HG03139 (cell line): Measurements from ENCODE around the gene MAN1C1.
"Not testable (repeated sequence)": the region's sequence is repeated elsewhere in the genome, so short reads cannot be mapped to it uniquely, and the experiment has no call there.

ENCODE experiments used
- ATAC-seq: cut with Tn5 transposase; IDR thresholded peaks from one replicate; pipeline ENCODE4 v1.9.1; 2021; ENCODE audit not compliant: unreplicated experiment

MAN1C1 gene

DNA sequence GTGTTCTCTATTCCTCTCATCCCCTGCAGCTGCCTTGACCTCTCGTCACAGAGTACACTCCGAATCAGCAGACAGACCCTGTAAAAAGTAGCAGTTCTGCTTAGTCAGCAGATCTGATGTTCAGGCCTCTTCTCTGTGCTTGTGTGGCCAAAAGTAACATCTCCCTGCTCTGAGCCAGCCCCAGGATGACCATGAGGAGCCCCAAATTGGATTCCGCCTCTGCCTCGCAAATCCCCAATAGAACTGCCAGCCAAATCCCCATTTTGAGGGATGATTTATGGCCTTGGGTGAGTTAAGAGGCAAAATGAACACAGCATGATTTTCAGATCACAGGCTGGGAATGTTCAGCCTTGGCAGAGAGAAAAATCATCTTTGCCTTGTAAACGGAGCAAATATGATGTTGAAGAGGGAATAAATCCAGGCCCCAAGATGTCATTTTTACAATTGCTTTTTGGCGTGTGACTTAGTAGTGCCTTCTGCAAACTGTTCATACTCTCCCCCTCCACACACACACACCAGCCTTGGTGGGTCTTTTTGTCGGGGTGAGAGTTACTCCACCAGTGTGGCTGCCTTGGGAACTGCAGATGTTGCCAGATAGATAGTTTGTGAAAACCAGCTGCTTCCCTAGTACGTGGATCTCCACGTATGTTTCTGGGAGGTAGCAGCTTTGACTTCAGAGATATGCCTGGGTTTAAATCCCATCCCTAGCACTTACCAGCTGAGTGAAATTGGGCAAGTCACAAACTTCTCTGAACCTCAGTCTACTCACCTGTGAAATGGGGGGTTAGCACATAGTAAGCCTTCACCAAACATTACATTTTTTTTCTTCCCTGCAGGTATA lies 77.8 kb downstream of the MAN1C1 start:
- ATAC-seq = no peak

DNA sequence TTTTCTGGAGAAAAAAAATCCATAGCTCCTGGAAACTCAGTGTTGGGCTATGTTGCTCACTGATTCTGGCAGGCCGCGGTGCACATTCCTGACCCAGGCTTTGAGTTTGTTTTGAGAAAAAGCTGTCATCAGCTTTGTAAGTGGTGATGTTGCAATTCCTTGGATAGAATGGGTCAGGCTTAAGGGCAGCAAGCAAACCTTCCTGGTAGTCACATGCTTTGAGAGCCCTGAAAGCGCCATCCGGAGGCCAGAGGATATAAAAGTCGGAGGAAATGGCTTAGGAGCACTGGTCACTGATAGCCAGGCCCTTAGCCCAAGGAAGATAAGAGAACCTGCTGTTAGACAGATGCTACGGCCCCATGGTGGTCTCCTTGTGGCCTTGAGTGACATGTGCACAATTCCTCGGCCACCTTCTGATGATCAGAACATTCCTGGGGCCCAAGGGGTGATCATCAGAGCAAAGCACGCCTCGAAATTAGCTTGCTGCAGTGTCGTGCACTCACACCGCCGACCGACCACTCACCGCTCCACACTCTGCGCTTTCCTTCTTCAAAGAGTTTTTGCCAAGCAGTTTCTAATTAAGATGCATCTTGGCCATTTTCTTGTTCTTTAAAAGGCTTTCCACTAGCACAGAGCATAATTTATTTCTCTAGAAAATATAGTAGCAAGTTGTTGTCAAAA lies 78.6 kb downstream of the MAN1C1 start:
- ATAC-seq = no peak

DNA sequence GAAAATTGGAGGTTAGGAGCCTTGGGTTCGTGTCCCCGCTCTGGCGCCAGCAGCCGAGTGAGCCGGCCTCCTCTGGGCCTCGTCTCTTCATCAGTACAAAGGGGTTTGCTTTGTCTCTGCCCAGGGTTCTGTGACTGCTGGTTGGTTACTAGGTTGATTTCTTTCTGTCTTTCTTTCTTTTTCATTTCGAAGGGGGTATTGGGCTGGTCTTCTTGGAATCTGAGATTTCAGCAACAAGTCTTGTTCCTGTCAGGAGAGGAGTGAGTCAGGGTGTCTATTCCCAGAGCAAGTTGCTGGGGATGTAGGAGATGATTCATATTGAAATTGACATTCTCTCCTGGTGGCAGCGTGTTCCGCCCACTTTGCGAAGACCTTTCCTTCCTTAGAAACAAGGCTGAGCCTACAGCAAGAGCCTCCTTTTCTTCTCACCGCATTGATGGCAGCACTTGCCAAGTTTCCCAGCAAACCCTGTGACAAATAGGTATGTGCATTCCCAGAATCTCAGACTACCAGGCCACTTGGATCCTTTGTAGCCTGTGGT lies 79.2 kb downstream of the MAN1C1 start:
- no peak for ATAC-seq

DNA sequence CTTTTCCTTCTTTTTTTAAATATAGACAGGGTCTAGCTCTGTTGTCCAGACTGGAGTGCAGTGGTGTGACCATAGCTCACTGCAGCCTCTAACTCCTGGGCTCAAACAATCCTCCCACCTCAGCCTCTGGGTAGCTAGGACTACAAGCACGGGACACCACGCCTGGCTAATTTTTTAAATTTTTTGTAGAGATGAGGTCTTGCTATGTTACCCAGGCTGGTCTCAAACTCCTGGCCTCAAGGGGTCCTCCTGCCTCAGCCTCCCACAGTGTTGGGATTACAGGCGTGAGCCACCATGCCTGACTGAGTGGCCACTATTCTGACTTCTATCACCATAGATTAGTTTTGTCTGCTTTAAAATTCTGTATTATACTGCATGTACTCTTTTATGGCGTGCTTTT lies 80.1 kb downstream of the MAN1C1 start:
- ATAC-seq = not testable (repeated sequence)

DNA sequence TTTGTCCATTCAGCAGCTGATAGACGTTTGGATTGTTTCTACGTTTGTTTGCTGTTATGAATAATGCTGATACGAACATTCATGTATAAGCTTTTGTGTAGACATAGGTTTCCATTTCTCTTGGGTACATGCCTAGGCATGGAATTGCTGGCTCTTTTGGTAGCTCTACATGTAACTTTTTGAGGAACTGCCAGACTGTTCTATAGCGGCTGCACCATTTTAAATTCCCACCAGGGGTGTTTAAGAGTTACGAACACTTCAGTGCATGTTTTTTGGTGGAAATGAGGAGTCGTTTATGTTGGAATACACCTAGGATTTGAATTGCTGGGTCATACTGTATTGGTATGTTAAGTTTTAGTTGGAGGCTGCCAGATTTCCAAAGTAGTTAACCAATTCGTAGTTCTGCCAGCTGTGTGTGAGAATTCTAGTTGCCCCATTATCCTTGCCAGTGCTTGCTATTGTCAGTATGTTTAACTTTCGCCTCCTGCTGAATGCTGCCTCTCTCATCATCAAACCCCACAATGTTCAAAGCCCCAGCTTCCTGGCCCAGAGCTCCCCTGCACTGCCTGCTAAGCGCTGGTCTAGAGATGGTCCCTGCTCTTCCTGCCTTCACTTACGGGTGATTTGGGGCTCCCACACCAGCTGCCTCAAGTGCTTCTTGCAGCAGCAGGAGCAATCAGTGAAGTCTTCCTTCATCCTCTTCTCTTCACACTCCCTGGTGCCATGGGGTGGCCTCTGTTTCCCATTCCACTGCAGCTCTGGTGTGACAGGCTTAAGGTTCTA lies 81.0 kb downstream of the MAN1C1 start:
- ATAC-seq = no peak

DNA sequence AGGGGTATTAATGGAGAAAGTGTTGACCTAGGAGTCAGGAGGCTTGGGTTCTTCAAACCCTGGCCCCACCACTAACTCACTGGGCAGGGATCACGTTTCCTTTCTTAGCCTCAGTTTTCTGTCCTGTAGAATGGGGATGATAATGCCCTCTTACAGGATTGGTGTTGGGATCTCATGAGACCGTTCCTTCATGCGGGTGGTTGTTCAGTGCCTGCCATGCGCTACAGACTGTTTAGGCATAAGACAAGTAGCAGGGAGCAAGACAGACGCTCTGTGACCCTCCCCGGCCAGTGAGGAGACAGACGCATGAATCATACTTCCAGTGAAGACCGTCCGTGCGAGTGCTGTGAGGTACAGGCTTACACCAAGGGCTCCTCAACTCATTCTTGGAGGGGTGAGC lies 81.7 kb downstream of the MAN1C1 start:
- no peak for ATAC-seq

DNA sequence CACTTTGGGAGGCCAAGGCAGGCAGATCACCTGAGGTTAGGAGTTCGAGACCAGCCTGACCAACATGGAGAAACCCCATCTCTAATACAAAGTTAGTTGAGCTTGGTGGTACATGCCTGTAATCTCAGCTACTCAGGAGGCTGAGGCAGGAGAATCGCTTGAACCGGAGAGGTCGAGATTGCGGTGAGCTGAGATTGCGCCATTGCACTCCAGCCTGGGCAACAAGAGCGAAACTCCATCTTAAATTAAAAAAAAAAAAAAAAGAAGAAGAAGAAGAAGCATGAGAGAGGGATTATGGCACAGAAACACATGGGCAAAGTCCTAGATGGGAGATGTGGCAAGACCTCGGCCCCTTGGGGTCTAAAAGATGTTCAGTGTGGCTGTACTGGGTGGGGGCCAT lies 82.5 kb downstream of the MAN1C1 start:
- ATAC-seq = not testable (repeated sequence)

DNA sequence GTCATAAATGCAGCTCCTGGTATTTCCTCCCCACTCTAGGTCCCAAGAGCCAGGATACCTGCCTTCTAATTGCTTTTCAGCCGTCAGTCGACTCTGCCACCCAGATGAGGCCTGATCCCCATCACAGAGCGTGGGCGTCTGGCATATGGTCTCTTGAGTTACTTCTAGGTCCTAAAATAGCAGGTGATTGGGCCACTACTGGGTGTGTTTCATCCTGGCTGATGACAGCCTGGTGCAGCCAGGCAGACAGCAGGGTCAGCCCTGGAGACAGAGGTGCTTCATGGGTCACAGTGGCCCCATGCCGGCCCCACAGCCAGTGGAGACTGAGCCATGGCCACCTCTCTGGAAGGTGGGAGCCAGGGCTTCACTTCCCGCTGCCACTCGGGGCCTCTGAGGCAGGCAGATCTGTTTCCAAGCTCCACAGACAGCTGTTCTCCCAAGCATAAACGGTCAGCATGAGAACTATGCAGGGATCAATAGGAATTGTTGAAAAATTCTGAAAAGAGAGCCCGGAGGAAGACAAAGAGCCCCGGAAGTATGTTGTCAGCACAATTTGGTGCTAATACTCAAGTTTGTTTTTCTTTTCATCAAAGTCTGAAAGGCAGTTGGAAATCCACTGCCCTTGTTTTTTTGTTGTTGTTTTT lies 83.0 kb downstream of the MAN1C1 start:
- no peak for ATAC-seq

DNA sequence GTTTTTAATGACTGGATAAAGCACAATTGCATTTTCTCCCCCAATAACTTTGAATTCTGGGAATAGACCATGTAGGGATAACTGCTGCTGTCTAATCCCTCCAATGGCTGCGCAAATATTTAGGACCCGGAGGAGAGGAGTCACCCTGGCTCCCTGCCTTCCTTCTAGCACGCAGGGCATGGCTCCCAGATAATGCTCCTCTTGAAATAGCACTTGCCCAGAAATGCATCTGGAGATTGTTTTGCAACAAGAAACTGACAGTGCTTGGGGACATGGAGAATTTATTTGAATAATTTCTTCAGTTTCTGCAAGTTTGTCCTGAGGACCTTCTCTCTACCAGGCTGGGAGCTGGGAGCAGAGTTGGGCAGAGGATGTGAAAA lies 83.5 kb downstream of the MAN1C1 start:
- ATAC-seq = no peak

DNA sequence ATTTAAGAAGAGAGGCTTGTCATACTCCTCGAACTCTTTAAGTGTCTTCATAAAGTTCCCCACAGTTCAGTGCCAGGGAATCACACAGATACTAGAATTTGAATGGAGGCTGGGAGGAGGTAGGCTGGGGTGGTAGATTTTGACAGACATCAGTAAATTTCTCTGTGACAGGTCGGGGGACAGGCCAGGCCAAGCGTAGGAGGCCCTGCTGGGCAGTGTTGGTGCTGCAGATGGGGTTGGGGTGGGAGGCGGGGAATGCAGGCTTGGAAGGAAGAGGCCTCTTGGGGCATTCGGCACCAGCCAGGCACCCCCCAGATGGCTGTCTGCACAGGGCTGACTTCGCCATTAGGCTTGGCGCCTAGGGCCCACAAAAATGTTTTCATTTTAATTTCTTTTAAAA lies 84.0 kb downstream of the MAN1C1 start:
- ATAC-seq = no peak

DNA sequence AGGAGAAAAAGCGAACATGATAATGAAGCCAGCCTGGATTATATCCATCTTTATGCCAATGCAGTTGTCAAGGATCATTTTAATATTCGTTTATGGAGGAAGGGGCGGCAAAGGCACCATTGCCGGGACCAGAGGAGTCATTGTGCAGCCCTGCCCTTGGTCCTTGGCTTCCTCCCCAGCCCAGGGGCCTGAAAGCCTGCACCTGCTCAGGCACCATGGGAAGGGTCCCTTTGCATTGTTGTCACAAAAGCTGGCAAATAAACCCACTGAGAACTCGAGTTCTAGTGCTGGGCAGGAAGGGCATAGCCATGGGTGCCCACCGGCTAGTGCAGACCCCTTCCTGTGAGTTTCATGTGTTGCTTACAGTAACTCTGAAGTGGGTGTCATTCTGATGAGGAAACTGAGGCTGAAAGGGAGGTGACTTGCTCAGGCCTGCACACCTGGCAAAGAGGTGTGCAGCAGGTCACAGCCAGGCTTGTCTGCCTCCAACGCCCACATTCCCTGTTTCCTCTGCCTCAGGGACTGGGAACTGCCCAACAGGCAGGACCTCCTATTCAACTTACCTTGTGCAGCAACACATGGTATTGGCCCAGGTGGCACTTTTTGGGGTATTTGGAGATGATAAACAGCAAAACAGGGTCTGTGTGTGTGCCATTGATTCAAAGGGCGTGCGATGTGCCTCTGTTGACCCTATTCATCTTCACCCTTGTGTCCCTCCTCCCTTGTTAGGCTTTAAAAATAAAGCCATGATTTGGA lies 84.6 kb downstream of the MAN1C1 start:
- ATAC-seq = no peak

DNA sequence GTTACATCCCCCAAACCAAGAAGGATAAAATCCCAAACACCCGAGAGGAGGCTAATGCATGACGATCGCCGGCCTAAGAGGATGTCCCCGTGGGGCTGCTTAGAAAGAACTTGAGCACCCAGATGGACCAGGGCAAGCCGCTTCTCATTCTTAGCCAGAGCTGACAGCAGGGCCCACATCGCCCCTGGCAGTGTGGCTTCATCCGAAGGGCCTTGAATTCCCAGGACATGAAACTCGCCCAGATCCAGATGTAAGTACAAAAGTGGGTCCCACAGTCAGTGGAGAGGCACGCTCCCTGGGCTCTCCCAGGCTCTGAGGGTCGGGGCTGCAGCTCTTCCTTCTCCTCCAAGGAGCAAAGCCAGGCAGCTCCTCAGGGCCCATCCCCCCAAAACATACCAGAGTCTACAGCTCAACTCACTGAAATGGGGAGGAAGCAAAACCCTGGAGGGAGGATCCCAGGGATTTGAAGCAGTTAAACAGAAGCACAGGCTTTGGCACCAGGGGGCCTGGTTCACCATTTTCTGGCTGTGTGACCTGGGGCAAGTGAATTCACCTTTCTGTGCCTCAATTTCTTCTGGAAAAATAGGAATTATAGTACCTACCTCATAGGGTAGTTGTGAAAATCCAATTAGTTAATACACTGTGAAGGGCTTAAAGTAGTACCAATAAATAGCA lies 85.6 kb downstream of the MAN1C1 start:
- ATAC-seq = no peak

DNA sequence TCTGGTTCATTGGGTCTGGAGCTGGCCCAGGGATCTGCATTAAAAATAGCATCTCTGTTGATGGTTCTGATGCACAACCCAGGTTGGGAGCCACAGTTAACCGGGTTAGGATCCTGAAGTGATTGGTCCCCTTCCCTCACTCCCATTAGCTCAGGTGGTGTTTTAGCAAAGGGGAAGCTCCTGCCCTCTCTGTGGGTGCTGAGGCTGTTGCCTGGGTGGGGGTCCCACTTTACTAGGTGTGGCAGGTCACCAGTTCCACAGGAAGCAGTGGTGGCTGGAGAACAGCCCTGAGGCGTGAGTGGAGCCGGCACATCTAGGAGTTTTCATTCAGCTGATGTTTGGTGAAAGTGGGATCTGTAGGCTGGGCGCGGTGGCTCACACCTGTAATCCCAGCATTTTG lies 86.5 kb downstream of the MAN1C1 start:
- ATAC-seq = no peak

DNA sequence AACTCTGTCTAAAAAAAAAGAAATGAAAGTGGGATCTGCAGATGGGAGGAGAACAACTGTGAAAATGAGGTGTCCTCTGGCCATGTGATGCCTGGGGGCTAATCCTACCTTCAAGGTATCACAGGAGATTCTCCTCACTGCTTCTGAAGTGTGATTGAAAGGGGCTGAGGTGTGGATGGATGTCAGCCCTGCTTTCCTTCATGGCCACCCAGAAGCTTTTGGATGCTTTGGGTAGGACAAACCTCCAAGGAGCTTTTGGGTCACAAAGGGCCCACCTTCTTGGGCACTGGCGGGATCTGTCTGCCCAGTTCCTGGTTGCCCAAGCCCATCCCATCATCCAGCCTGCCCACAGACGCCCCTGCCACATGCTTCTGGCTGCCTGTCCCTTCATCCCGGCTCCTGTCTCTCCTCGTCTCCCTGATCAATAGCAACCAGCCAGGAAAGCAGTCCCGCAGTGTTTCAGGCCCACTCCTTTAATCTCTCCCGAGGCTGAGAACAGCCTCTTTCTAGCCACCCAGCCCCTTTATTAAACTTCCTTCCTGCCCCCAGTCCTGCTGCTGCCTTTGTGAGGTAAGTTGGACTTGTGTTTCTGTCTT lies 87.2 kb downstream of the MAN1C1 start:
- ATAC-seq = no peak

DNA sequence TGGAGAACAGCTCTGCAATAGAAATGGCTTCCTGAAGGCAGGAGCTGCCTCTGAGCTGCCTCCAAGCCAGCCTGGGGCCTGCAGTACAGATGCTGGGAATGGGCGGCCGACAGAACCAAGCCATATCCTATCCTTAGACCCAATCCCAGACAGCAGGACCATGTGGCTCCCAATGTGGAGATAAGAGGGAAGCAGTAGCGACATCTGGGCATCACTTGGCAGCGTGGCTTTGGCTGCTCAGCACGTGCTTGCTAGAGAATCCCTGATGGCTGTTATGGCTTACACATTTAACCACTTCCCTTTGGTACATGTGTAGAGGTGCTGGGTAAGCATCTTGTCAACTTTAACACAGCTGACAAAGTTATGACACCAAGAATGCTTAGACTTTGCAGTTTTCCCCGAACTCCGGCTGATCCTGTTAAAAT lies 87.7 kb downstream of the MAN1C1 start:
- ATAC-seq = no peak

DNA sequence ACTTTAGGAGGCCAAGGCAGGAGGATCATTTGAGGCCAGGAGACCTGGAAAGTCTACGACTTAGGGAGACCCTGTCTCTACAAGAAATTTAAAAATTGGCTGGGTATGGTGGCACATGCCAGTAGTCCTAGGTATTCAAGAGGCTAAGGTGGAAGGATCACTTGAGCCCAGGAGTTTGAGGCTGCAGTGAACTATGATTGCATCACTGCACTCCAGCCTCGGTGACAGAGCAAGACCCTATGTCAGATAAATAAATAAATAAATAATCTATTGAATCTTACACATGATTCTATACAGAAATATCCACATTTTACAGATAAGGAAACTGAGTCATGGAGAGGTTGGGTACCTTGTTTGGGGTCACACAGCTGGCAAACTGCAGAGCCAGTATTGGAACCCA lies 89.1 kb downstream of the MAN1C1 start:
- ATAC-seq = no peak

DNA sequence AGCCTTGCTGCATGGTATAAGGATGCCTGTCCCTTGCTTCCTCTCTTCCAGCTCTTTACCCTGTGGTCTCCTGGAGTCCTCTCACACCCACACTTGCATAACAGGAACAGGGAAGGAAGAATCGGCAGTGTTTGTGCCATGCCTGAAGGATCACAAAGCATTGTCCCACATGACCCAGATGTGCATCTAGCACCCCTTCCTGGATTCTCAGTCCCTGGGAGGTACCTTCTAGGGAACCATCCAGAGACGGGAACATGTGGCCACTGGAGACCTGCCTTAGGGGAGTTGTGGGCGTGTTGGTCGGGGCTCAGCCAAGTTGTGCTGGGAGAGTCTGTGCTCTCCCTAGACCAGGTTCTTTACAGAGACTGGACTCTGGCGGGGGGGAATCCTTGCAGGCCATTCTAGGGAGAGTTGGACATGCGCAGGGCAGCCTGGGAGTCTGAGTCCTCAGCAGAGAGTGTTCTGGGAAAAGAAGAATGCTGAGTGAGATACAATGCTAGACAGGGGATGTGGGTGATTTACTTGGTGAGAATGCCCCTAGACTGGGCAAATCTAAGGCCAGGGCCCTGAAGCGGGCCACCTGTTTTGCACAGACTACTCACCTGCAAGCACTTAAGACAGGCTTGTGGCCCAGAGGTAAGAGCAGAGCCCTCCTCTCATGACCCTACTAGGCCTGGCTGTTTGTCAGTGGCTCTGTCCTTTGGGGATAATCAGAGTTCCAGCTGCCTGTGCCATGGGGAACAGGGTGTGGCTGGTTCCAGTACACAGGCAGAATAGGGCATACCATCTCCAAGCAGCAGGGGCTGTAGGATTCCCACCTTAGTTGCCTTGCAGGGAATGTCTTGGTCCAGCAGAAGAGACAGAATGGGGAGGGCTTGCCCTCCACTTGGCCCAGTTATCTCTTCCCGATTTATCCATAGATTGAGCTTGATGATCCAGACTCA lies 89.8 kb downstream of the MAN1C1 start:
- no peak for ATAC-seq

DNA sequence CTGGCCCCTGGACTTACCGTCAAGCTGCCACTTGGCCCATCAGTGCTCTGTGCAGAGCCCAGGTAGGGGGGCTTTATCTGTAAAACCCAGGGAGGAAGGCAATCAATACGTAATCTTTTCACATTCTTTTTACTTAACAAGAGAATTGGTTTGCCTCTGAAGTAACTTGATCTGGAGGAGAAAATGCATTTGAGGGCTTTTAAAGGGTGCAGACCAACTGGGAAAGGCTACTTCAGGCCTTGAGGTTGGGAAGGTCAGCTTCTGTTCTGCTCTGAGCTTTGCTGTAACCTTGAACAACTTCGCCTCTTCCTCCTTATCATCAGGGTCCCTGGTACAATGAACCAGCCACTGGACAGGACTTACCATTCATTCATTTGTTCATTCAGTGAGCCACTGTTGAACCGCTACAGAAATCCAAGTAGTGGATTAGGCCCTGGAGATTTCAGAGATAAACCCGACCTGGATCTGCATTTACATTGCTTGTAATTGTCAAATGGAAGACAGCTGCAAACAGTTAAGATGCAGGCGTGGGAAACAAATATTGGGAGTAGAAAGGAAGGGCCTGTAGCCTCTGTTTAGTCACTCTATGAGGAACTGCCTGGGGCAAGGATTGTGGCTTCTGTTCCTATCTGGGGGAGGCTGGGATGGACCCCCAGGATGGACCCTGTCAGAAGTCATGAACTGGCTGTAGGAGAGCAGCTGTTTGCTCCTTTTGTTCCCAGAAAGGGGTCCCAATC lies 90.9 kb downstream of the MAN1C1 start:
- ATAC-seq = no peak
